A549 treated with RU486 at 1 μM for 4 hours (cell line): ENCODE data around the gene ANKRD30BL. TPM values are rescaled to one million over a fixed set of nuclear protein-coding genes. Genes with fewer than 3 reads are reported as not detected.

Experiments used
- total RNA-seq: library from RNA; stranded (reverse); fragments of 200-300 nt; extraction: Qiagen RNA extraction; gene quantifications from 5 replicates; pipeline ENCODE4 v1.2.3, GENCODE V29; 2022; ENCODE audit warnings: low read depth

ANKRD30BL gene, protein sequence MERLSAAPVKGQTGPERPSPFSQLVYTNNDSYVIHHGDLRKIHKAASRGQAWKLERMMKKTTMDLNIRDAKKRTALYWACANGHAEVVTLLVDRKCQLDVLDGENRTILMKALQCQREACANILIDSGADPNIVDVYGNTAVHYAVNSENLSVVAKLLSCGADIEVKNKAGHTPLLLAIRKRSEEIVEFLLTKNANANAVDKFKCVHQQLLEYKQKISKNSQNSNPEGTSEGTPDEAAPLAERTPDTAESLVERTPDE
- not detected in 5 replicates for total RNA-seq

GRCh38 chr2:132161161-132162124 is at the start of gene ANKRD30BL:
ANKRD30BL (minus strand) TSS chr2:132161952; CDS start chr2:132161705, 247 bp downstream.

